Central memory CD8-positive, alpha-beta T cell (primary cell): Measurements from ENCODE around the gene LRRC63.
A peak's percentile ranks its signal among the peaks of the same experiment; 100 is the strongest.

Source experiments
- ATAC-seq: fragments of 150-1000 bp; cut with Tn5 transposase; replicated peaks from 2 replicates; pipeline ENCODE4 v1.10.0; 2022; ENCODE audit warnings: mild to moderate bottlenecking, moderate FRiP score, moderate number of reproducible peaks; ENCODE audit not compliant: poor library complexity, severe bottlenecking; ENCODE audit errors: extremely low read depth
- DNase-seq, 2 donors: peaks; one replicate each; pipeline ENCODE4 v3.0.0; 2021; ENCODE audit warnings: low spot score in 2 of 2
- H3K27ac Mint-ChIP-seq: one replicate; pipeline ENCODE4 v1.8.0; 2022; ENCODE audit warnings: low read depth, mild to moderate bottlenecking, moderate library complexity, mixed read lengths
- H3K27me3 Mint-ChIP-seq: one replicate; pipeline ENCODE4 v1.8.0; 2022; ENCODE audit warnings: mixed read lengths
- H3K36me3 Mint-ChIP-seq: one replicate; pipeline ENCODE4 v1.8.0; 2022; ENCODE audit warnings: mild to moderate bottlenecking, moderate library complexity, mixed read lengths; ENCODE audit not compliant: insufficient read depth
- H3K4me1 Mint-ChIP-seq: one replicate; pipeline ENCODE4 v1.8.0; 2022; ENCODE audit warnings: mixed read lengths
- H3K4me3 Mint-ChIP-seq: one replicate; pipeline ENCODE4 v1.8.0; 2022; ENCODE audit warnings: mild to moderate bottlenecking, moderate library complexity, mixed read lengths
- H3K9me3 Mint-ChIP-seq: one replicate; pipeline ENCODE4 v1.8.0; 2022; ENCODE audit warnings: mixed read lengths

LRRC63 gene

GRCh38 chr13:46171217-46171616 is 40.5 kb upstream of the LRRC63 start:
- H3K4me3 Mint-ChIP-seq, result peak overlapping the region; percentile 73
- no peaks in the 10 kb centered on the region for H3K9me3 Mint-ChIP-seq
- DNase-seq (no peak), ATAC-seq (no peak)
- peaks cover 53% of the 10 kb centered on the region for H3K36me3 Mint-ChIP-seq
- no peaks in the 10 kb centered on the region for H3K27me3 Mint-ChIP-seq
- H3K27ac Mint-ChIP-seq, result peak overlapping the region; percentile 97
- H3K4me1 Mint-ChIP-seq, result peaks cover 97% of the 10 kb centered on the region

DNA sequence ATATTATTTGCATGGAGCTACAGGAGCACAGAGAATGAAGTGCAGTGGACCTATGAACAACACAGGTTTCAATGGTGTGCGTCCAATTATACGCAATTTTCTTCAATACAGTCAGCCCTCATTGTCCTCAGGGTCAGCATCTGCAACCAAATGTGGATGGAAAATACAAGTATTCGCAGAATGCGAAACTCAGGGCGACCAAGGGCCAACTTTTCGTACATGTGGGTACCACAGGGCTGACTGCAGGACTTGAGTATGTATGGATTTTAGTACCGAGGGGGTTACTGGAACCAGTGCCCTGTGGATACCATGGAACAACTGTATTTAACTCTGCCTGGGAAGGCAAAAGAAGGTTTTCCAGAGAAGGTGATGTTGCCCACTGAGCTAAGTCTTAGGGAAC is 40.0 kb upstream of the LRRC63 start:
- peaks cover 55% of the 10 kb centered on the region for H3K36me3 Mint-ChIP-seq
- ATAC-seq (no peak), DNase-seq (no peak)

DNA sequence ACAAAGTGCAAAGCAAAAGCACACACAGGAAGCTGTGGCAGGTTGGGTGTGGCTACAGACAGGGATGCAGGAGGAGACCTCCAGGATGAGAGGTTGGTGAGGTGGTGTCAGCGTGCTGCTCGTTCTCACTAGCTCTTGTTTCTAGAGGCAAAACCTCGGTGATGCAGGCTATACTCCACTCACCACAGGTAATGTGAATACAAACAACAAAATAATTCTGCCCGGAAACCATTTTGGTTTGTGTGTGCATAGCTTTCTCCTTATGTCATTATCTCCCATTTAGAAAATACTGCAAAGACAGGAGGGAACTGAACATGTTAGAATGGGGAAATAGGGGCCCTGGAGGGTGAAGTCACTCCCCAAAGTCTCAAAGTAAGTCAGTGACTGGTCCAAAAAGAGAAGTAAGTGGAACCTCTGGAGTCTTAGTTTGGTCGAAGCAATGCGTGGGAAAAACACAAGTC is 39.2 kb upstream of the LRRC63 start:
- peak; percentile 75 for ATAC-seq
- peaks cover 61% of the 10 kb centered on the region for H3K36me3 Mint-ChIP-seq
- H3K27ac Mint-ChIP-seq, result peak overlapping the region; percentile 97
- no peaks in the 10 kb centered on the region for H3K9me3 Mint-ChIP-seq
- peak overlapping the region; percentile 73 for H3K4me3 Mint-ChIP-seq
- no peaks in the 10 kb centered on the region for H3K27me3 Mint-ChIP-seq
- peaks cover 98% of the 10 kb centered on the region for H3K4me1 Mint-ChIP-seq
- DNase-seq, result peak in 1 of 2 donors; percentile 62

More for the DNA sequence above, 40.0 kb upstream of the LRRC63 start:
- H3K27me3 Mint-ChIP-seq, result no peaks in the 10 kb centered on the region
- H3K4me1 Mint-ChIP-seq, result peaks cover 96% of the 10 kb centered on the region
- H3K9me3 Mint-ChIP-seq, result no peaks in the 10 kb centered on the region
- H3K27ac Mint-ChIP-seq, result peak overlapping the region; percentile 97
- H3K4me3 Mint-ChIP-seq, result peak overlapping the region; percentile 73

GRCh38 chr13:46173656-46174055 is 38.1 kb upstream of the LRRC63 start:
- Mint-ChIP-seq H3K36me3 (peaks cover 64% of the 10 kb centered on the region), H3K9me3 (no peaks in the 10 kb centered on the region), H3K27ac (peak overlapping the region; percentile 97), H3K4me3 (peak overlapping the region; percentile 73), H3K4me1 (peaks cover 96% of the 10 kb centered on the region), H3K27me3 (no peaks in the 10 kb centered on the region)
- no peak for ATAC-seq
- DNase-seq, result no peak

DNA sequence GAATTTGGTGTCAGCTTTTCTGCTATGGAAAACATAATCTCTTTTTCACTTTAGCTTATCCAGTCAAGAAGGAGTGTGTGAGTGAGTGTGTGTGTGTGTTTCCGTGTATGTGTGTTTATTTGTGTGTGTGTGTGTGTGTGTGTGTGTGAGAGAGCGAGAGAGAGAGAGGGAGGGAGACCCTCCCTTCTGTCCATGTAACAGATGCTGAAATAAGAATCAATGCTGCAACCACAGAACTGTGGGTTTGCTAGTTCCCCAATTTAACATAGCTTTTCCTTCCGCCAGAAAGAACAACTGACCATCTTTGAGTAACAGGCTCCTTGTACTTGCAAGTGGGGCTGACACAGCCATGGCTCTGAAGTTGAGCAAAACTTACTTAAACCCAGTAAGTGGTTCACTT is 35.0 kb upstream of the LRRC63 start:
- H3K27ac Mint-ChIP-seq, result peak overlapping the region; percentile 97
- H3K4me1 Mint-ChIP-seq, result peaks cover 80% of the 10 kb centered on the region
- H3K27me3 Mint-ChIP-seq, result no peaks in the 10 kb centered on the region
- no peaks in the 10 kb centered on the region for H3K9me3 Mint-ChIP-seq
- H3K36me3 Mint-ChIP-seq, result peaks cover 57% of the 10 kb centered on the region
- ATAC-seq (no peak), DNase-seq (no peak)
- peak overlapping the region; percentile 80 for H3K4me3 Mint-ChIP-seq

GRCh38 chr13:46178143-46178542 is 33.6 kb upstream of the LRRC63 start:
- Mint-ChIP-seq H3K36me3 (peaks cover 59% of the 10 kb centered on the region), H3K4me1 (peaks cover 77% of the 10 kb centered on the region), H3K27me3 (no peaks in the 10 kb centered on the region), H3K9me3 (no peaks in the 10 kb centered on the region), H3K4me3 (peak overlapping the region; percentile 80), H3K27ac (peak overlapping the region; percentile 97)
- no peak for DNase-seq
- no peak for ATAC-seq

- Mint-ChIP-seq H3K36me3 (peaks cover 52% of the 10 kb centered on the region), H3K27me3 (no peaks in the 10 kb centered on the region), H3K9me3 (no peaks in the 10 kb centered on the region), H3K4me1 (peaks cover 77% of the 10 kb centered on the region), H3K27ac (peak overlapping the region; percentile 97), H3K4me3 (peak overlapping the region; percentile 80)
- ATAC-seq, result no peak
- no peak for DNase-seq
Observed at GRCh38 chr13:46178821-46179220, 32.9 kb upstream of the LRRC63 start.

DNA sequence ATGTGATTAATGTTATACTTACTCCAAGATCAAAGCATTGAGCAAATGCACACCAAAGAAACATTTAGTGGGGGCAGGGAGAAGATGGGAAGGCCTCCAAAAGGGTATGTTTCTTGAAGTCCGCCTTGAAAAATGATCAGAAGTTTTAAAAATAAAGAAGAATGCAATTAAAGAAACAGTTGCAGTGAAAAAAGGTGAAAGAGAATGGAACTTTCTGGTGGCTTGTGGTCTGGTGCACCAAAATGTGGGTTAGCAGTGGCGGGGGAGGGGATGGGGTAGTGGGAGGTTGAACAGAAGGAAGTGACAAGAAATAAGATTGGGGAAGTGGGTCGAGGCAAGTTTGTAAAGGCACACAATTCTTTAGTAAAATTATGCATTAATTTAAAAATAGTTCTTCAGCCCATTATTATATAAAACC is 32.2 kb upstream of the LRRC63 start:
- Mint-ChIP-seq H3K27ac (peak overlapping the region; percentile 97), H3K27me3 (no peaks in the 10 kb centered on the region), H3K9me3 (no peaks in the 10 kb centered on the region), H3K36me3 (peaks cover 50% of the 10 kb centered on the region), H3K4me3 (peak overlapping the region; percentile 80), H3K4me1 (peaks cover 78% of the 10 kb centered on the region)
- ATAC-seq (no peak), DNase-seq (peak in 1 of 2 donors; percentile 43)

DNA sequence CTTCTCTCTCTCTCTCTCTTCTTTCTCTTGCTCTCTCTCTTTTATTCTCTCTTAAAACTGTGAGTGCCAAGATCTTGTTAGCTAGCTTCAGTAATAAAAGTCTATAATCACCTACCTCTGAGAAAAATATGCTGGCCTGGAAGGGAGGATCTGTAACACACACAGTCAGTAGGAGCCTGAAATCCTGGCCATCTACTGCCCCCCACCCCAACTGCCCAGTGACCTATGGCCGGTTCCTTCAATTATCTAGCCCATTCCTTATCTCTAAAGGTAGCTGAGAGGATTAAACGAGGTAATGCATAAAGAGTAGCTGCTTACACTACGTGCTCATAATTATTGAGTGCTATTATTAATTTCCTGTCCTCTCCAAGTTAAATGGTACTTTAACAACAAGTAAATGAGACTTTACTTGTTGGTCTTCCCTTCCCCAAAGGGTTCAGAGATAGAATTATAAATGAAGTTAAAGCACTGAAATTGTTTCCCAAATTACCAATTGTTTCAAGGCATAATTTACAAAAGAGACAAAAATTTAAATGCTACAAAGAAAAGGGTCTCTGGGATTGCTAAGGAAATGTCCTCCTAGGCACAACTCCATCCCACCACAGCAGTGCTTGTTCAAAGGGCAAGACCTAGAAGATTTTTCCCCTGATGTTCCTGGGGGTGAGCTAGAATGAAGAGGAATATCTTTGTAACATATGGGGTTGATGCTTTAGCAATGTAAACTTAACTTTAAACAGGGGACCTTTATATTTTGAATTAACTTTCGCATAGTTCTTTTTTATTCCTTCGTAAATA is 31.6 kb upstream of the LRRC63 start:
- H3K4me1 Mint-ChIP-seq, result peaks cover 78% of the 10 kb centered on the region
- H3K9me3 Mint-ChIP-seq, result no peaks in the 10 kb centered on the region
- peak overlapping the region; percentile 80 for H3K4me3 Mint-ChIP-seq
- H3K36me3 Mint-ChIP-seq, result peaks cover 47% of the 10 kb centered on the region
- no peak for DNase-seq
- H3K27ac Mint-ChIP-seq, result peak overlapping the region; percentile 97
- ATAC-seq, result no peak
- H3K27me3 Mint-ChIP-seq, result no peaks in the 10 kb centered on the region

GRCh38 chr13:46181377-46181839 is 30.3 kb upstream of the LRRC63 start:
- Mint-ChIP-seq H3K9me3 (no peaks in the 10 kb centered on the region), H3K4me1 (peaks cover 72% of the 10 kb centered on the region), H3K27ac (peak overlapping the region; percentile 98), H3K36me3 (peaks cover 44% of the 10 kb centered on the region), H3K4me3 (peak overlapping the region; percentile 80), H3K27me3 (no peaks in the 10 kb centered on the region)
- ATAC-seq (no peak), DNase-seq (no peak)

DNA sequence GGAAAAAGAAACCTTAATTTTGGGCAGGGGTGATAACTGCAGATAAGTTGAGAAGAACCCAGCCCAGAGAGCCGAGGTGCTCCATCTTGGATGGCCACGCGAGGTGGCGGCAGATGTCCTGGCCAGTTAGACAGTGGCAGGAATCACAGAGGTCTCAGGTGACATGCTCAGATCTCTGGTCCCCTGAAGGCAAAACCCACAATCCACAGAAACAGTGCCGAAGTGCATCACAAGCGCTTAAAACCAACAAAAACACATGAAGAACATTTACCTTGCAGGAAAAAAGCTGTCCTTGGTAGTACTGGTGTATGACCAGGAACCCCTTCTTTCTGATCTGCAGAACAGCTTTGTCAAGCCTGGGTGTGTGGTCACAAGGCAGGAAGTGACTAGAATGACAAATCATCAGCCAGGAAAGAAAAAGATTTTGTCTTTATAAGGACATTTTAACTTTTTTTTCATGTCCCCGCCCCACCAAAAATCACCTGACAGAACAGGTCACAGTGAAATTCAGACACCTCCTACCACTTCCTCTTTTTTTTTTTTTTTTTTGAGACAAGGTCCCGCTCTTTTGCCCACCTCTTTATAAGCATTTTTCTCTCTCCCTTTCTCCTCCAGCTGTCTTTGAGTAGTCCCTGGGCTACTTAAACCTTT is 29.8 kb upstream of the LRRC63 start, which contains the start of gene LCP1:
TSS of gene LCP1 (minus strand) at position 338 of the 651 bp plus-strand sequence. CDS start 22,515 bp downstream, outside the sequence.
- H3K36me3 Mint-ChIP-seq, result peaks cover 40% of the 10 kb centered on the region
- no peaks in the 10 kb centered on the region for H3K27me3 Mint-ChIP-seq
- peak; percentile 74 for ATAC-seq
- DNase-seq, result peak; percentile 40 to 82
- H3K4me1 Mint-ChIP-seq, result peaks cover 66% of the 10 kb centered on the region
- H3K4me3 Mint-ChIP-seq, result peak within 1 kb of the TSS; percentile 80
- H3K9me3 Mint-ChIP-seq, result no peaks in the 10 kb centered on the region
- peak within 1 kb of the TSS; percentile 98 for H3K27ac Mint-ChIP-seq

DNA sequence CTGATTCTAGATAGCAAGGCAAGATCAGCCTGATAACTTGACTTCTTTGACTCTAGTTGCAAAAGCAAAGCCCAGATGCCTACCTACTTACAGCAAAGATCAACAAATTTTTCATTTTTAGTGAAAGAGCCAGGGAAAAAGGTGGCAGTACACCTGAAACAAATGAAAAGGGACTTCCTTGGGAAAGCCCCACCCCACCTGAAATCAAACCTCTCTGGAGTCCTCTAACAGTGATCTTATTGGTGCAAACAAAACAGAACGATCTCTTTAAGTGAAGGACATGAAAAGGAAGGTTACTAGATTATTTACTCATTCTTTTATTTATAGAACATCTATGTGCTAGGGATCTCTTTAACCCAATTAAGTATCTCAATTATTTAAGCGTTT is 29.2 kb upstream of the LRRC63 start:
- Mint-ChIP-seq H3K36me3 (peaks cover 35% of the 10 kb centered on the region), H3K27ac (peak overlapping the region; percentile 98), H3K4me1 (peaks cover 66% of the 10 kb centered on the region), H3K27me3 (no peaks in the 10 kb centered on the region), H3K4me3 (peak overlapping the region; percentile 80), H3K9me3 (no peaks in the 10 kb centered on the region)
- DNase-seq, result no peak
- no peak for ATAC-seq
